ENCODE data around the gene MRPS5. TPM values are rescaled to one million over a fixed set of nuclear protein-coding genes. Genes with fewer than 3 reads are reported as not detected.

MRPS5 gene
- total RNA-seq, 1 experiment from 2014 or later, result 107 TPM

DNA sequence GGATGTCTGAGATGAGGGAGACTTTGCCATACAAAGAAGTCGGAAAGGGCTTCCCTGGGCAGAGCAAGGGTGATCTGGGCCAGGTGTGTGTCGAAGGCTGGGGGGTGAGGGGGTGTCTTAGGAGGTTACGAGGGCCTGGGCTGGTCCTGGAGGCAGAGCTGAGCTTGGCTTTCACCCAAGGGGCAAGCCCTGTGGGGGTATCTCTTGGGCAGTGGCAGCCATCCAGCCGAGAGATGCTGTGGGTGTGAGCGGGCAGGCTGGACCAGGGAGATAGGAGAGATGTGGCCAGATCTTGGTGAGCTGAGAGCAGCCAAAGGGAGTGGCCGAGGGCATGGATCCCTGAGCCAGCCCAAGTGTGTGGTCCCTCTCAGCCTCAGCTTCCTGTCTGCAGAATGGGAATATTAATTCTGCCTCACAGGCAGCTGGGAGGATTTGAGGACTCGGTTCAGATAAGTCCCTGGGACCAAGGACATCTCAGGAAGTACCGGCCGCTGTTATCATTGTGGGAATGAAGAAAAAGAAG lies 63.1 kb downstream of the MRPS5 start:
- Histone ChIP-seq H3F3A (ENCODE audit: low read length, unreplicated experiment) (no peaks in the 10 kb centered on the region), H2AFZ (ENCODE audit: low read length) (no peak overlapping the region), H3K79me2 (ENCODE audit: low read length) (no peaks in the 10 kb centered on the region), H3K9me3 (ENCODE audit: low read length) (no peaks in the 10 kb centered on the region), H4K20me1 (ENCODE audit: low read length) (no peaks in the 10 kb centered on the region), H3K4me1 (ENCODE audit: insufficient read depth, low read length) (peaks cover 69% of the 10 kb centered on the region), H3K27me3 (ENCODE audit: low read length) (no peaks in the 10 kb centered on the region), H3K27ac (ENCODE audit: low read length) (no peak overlapping the region), H3K36me3 (ENCODE audit: low read depth, low read length) (no peaks in the 10 kb centered on the region), H3K4me3 (ENCODE audit: low read length) (no peak overlapping the region), H3K9ac (ENCODE audit: low read length) (no peak overlapping the region), H3K4me2 (ENCODE audit: low read length) (no peak overlapping the region), H3K9me2 (replicated peaks; ENCODE audit: low read length) (no peaks in the 10 kb centered on the region)
- DNase-seq (no peak), ATAC-seq (no peak)
- ChIA-PET POLR2A (ENCODE audit: unreplicated experiment) (no interaction called here), CTCF (no interaction called here)
- TF ChIP-seq EZH2 (IDR thresholded peaks at IDR 0.05; ENCODE audit: low read length, unreplicated experiment) (no peak), EZH2phosphoT487 (IDR thresholded peaks at IDR 0.05; ENCODE audit: borderline replicate concordance, low read length) (no peak)
- TF ChIP-seq, protein P1, sequence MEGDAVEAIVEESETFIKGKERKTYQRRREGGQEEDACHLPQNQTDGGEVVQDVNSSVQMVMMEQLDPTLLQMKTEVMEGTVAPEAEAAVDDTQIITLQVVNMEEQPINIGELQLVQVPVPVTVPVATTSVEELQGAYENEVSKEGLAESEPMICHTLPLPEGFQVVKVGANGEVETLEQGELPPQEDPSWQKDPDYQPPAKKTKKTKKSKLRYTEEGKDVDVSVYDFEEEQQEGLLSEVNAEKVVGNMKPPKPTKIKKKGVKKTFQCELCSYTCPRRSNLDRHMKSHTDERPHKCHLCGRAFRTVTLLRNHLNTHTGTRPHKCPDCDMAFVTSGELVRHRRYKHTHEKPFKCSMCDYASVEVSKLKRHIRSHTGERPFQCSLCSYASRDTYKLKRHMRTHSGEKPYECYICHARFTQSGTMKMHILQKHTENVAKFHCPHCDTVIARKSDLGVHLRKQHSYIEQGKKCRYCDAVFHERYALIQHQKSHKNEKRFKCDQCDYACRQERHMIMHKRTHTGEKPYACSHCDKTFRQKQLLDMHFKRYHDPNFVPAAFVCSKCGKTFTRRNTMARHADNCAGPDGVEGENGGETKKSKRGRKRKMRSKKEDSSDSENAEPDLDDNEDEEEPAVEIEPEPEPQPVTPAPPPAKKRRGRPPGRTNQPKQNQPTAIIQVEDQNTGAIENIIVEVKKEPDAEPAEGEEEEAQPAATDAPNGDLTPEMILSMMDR (conservative IDR thresholded peaks at IDR 0.05; ENCODE audit: low read depth, low read length), result no peak
- intact Hi-C loops (cut with micrococcal nuclease), result no loop called here
- no TSS peak for BruUV-seq (replicated peaks)

DNA sequence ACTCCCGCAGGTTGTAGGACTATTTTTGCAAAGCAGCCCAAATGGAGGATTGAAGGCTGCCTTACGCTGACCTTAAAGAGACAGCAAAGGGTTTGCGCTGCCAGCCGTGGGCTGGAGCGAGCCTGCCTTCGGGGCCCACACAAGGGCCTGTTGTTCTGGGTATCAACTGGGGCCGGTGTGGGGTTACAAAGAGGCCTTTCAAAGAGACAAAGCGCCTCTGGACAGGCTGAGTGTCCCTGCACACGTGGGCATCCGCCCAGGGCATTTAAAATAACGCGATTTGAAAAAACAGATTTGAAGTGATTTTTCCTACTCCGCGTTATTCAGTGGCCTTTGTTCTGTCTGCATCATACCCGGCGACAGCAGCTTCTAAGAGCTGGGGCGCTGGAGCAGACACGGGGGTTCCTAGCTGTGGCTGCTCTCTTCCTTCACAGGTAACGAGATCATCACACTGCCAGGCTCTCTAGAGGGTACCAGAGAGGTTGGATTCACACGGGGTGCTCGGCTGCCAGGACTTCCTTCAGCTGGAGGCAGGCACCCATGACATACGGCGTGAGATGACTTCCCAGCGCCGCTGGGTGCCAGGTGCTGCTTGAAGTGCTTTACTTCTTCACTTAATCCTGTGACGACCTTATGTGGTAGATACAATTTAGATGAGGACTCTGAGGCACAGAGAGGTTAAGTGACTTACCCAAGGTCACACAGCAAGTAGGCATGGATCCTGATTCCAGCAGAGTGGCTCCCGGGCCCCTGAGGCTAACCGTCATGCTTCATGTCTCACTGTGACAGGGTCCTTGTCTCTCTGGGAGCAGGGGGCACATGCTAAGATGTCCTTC lies 63.9 kb downstream of the MRPS5 start:
- ATAC-seq (no peak), DNase-seq (no peak)
- no peak overlapping the region for H3K9ac ChIP-seq (ENCODE audit: low read length)
- H3K4me3 ChIP-seq (ENCODE audit: low read length), result no peak overlapping the region
- no peak for TF ChIP-seq EZH2phosphoT487 (IDR thresholded peaks at IDR 0.05; ENCODE audit: borderline replicate concordance, low read length)
- TF ChIP-seq EZH2 (IDR thresholded peaks at IDR 0.05; ENCODE audit: low read length, unreplicated experiment), result no peak
- TF ChIP-seq, protein P1 (conservative IDR thresholded peaks at IDR 0.05; ENCODE audit: low read depth, low read length), result no peak
- H3K79me2 ChIP-seq (ENCODE audit: low read length), result no peaks in the 10 kb centered on the region
- peak overlapping the region; percentile 72 for H3K27ac ChIP-seq (ENCODE audit: low read length)
- POLR2A ChIA-PET (ENCODE audit: unreplicated experiment), result no interaction called here
- no peaks in the 10 kb centered on the region for H4K20me1 ChIP-seq (ENCODE audit: low read length)
- no TSS peak for BruUV-seq (replicated peaks)
- H3K4me2 ChIP-seq (ENCODE audit: low read length), result peak overlapping the region; percentile 56
- no peaks in the 10 kb centered on the region for H3F3A ChIP-seq (ENCODE audit: low read length, unreplicated experiment)
- H2AFZ ChIP-seq (ENCODE audit: low read length), result no peak overlapping the region
- H3K36me3 ChIP-seq (ENCODE audit: low read depth, low read length), result no peaks in the 10 kb centered on the region
- H3K4me1 ChIP-seq (ENCODE audit: insufficient read depth, low read length), result peaks cover 67% of the 10 kb centered on the region
- H3K27me3 ChIP-seq (ENCODE audit: low read length), result no peaks in the 10 kb centered on the region
- no peaks in the 10 kb centered on the region for H3K9me3 ChIP-seq (ENCODE audit: low read length)
- intact Hi-C loops (cut with micrococcal nuclease), result no loop called here
- CTCF ChIA-PET, result interaction anchor here (1.5 kb wide), 1 partner anchor 21 kb away, joined by 6 read pairs; no protein-coding TSS in a partner anchor
- no peaks in the 10 kb centered on the region for H3K9me2 ChIP-seq (replicated peaks; ENCODE audit: low read length)
